Heart left ventricle (tissue), 16 donors: ENCODE data around the gene RIN2. TPM values are rescaled to one million over a fixed set of nuclear protein-coding genes. Genes with fewer than 3 reads are reported as not detected.
A peak's percentile ranks its signal among the peaks of the same experiment; 100 is the strongest.

Source experiments
- ATAC-seq, 4 donors: fragments of 200-7000 bp; cut with Tn5 transposase; one replicate each; pipeline ENCODE4 v1.9.1; 2020 to 2022; ENCODE audit warnings: moderate library complexity in 4 of 4, mild to moderate bottlenecking in 3 of 4, moderate number of reproducible peaks in 1 of 4
- DNase-seq, 5 donors: peaks; one replicate each; pipeline ENCODE4 v3.0.0-alpha.2; 2020
- H3K27ac ChIP-seq, 12 donors: fragments of 200-600 bp; sonication (generic) in 4 of 12; one replicate each; pipeline versions ENCODE4 v1.5.0 to v1.8.0; 2016 to 2022; ENCODE audit warnings: mild to moderate bottlenecking in 2 of 12
- H3K27me3 ChIP-seq, 9 donors: fragments of 200-600 bp; sonication (generic) in 2 of 9; one replicate each; pipeline versions ENCODE4 v1.5.1 to v1.8.0; 2016 to 2022; ENCODE audit warnings: mild to moderate bottlenecking in 3 of 9
- H3K36me3 ChIP-seq, 9 donors: fragments of 200-600 bp; sonication (generic) in 2 of 9; one replicate each; pipeline versions ENCODE4 v1.5.0 to v1.8.0; 2018 to 2022; ENCODE audit warnings: mild to moderate bottlenecking in 2 of 9
- H3K4me1 ChIP-seq, 12 donors: fragments of 200-600 bp; sonication (generic) in 4 of 12; one replicate each; pipeline versions ENCODE4 v1.5.0 to v1.8.0; 2016 to 2022; ENCODE audit warnings: mild to moderate bottlenecking in 3 of 12
- H3K4me3 ChIP-seq, 12 donors: fragments of 200-600 bp; sonication (generic) in 4 of 12; one replicate each; pipeline versions ENCODE4 v1.5.0 to v1.8.0; 2017 to 2022; ENCODE audit warnings: mild to moderate bottlenecking in 9 of 12, moderate library complexity in 4 of 12
- H3K9me3 ChIP-seq, 12 donors: fragments of 200-600 bp; sonication (generic) in 4 of 12; one replicate each; pipeline versions ENCODE4 v1.5.0 to v1.8.0; 2016 to 2022; ENCODE audit warnings: mild to moderate bottlenecking in 1 of 12
- CTCF ChIP-seq, 12 donors: fragments of 200-600 bp; sonication (generic) in 4 of 12; IDR thresholded peaks; one replicate each; pipeline versions ENCODE4 v1.5.0 to v1.8.0; 2018 to 2022; ENCODE audit warnings: antibody characterized with exemption in 12 of 12, mild to moderate bottlenecking in 5 of 12
- POLR2A ChIP-seq, 2 donors: fragments of 450-650 bp; IDR thresholded peaks; one replicate each; pipeline ENCODE4 v1.6.1; 2017; ENCODE audit warnings: antibody characterized with exemption in 2 of 2, mild to moderate bottlenecking in 2 of 2, moderate library complexity in 2 of 2
- WGBS, 4 donors: extraction: QIAGEN DNeasy Blood & Tissue Kit in 2 of 4; methylation state at CpG; one replicate each; pipeline versions ENCODE4 v1.1.5 to v1.1.7; 2013 to 2018; 5-methylcytosine and 5-hydroxymethylcytosine counted together
- intact Hi-C, 10 donors: fragments of 100-400 bp; cut with DNase I; formaldehyde crosslinking; loops; one replicate each; pipeline versions ENCODE4 v1.11.1 to v1.14.2; 2022
- polyA plus RNA-seq, 2 donors: library from polyadenylated mRNA; stranded (reverse); fragments of 200-250 nt; gene quantifications; one replicate each; pipeline ENCODE4 v1.2.3, GENCODE V29; 2013
- total RNA-seq, 9 donors: library from RNA; depleted of rRNA in 2 of 9; stranded (reverse); fragments of >200 nt in 2 of 9; fragmentation: NEBNext Ultra II Directional in 3 of 9; extraction: Animal tissue kit (Norgen Biotek cat#: 25700) in 3 of 9; gene quantifications; one replicate each; pipeline versions ENCODE4 v1.1.0 to v1.2.4, GENCODE V29; 2016 to 2023
- donor health status: ischemic (EF 13 %, LVEDD 7.1; RV severe dilation, severe dysfunction).
- donor health status: healthy with polysubstance abuse.
- donor health status: DM: no; HTN: yes; CAD: no.
- donor health status: DM: no; HTN: no; CAD: no.
- donor health status: ischemic (EF 25% LVEDD 6.9; RV normal size, moderate dysfunction).
- donor health status: ischemic (EF 25% LVEDD 5.7; RV mildly dilated, moderate dysfunction).
- donor health status: healthy.
- donor health status: DM: yes; HTN: yes; CAD: no.
- donor health status: ischemic (EF 35%, LVEDD 5.7; RV mildly dilated, moderate dysfunction).
- donor health status: nonischemic (EF 11% LVEDD 7.7; RV severe dilation, severe dysfunction).
- donor health status: DM: yes; HTN: yes; CAD: no.
- donor health status: PGD.
- donor health status: ischemic (EF 29% LVEDD 5.4; RV normal size, mild dysfunction).
- donor health status: nonischemic (EF 23%, LVEDD 6.1; RV moderate dilation, normal function).

The RIN2 gene
- total and polyA plus RNA-seq, 11 donors: 15.0 to 76.5 (median 56.7) TPM

GRCh38 chr20:19778404-19778803 is 20.3 kb downstream of the RIN2 start:
- TF ChIP-seq POLR2A (IDR thresholded peaks at IDR 0.05) (no peak), CTCF (IDR thresholded peaks at IDR 0.05) (no peak)
- H3K9me3 ChIP-seq: no peaks in the 10 kb centered on the region
- ATAC-seq: peak in 2 of 4 donors; percentile 36 to 52
- 64 to 80% (median 73%) methylated on average over 2 to 3 of the region's 3 CpGs for WGBS, 4 donors
- peaks cover 21 to 83% (median 63%) of the 10 kb centered on the region in 12 donors for H3K4me1 ChIP-seq
- no peaks in the 10 kb centered on the region for H3K27me3 ChIP-seq
- peak in 1 of 5 donors; percentile 38 for DNase-seq
- peak overlapping the region in 11 of 12 donors; percentile 1 to 78 (median 63) for H3K27ac ChIP-seq
- intact Hi-C loops: no loop called here
- H3K4me3 ChIP-seq: no peak overlapping the region
- no peaks in the 10 kb centered on the region for H3K36me3 ChIP-seq

- TF ChIP-seq POLR2A (IDR thresholded peaks at IDR 0.05): no peak
- TF ChIP-seq CTCF (IDR thresholded peaks at IDR 0.05): no peak
- DNase-seq (no peak), ATAC-seq (no peak)
- WGBS, 4 donors: 86 to 92% (median 90%) methylated on average over 5 of the region's 5 CpGs
- intact Hi-C loops: loop anchor here in 6 of 10 donors (5.0 to 10.0 kb wide), 5 partner anchors 85 to 218 kb away; no protein-coding TSS in a partner anchor
- no peak overlapping the region for H3K4me3 ChIP-seq
- no peaks in the 10 kb centered on the region for H3K36me3 ChIP-seq
- no peaks in the 10 kb centered on the region for H3K9me3 ChIP-seq
- peak overlapping the region in 10 of 12 donors; percentile 20 to 78 (median 67) for H3K27ac ChIP-seq
- peaks cover 22 to 83% (median 64%) of the 10 kb centered on the region in 12 donors for H3K4me1 ChIP-seq
- no peaks in the 10 kb centered on the region for H3K27me3 ChIP-seq
Observed at GRCh38 chr20:19779634-19780033, 21.6 kb downstream of the RIN2 start.

- H3K9me3 ChIP-seq: no peaks in the 10 kb centered on the region
- no peak overlapping the region for H3K4me3 ChIP-seq
- H3K36me3 ChIP-seq: no peaks in the 10 kb centered on the region
- DNase-seq (peak in 1 of 5 donors; percentile 40), ATAC-seq (peak; percentile 56 to 69 (median 62))
- TF ChIP-seq CTCF (IDR thresholded peaks at IDR 0.05): no peak
- no peak for TF ChIP-seq POLR2A (IDR thresholded peaks at IDR 0.05)
- H3K27ac ChIP-seq: peak overlapping the region in 11 of 12 donors; percentile 20 to 78 (median 66)
- H3K27me3 ChIP-seq: no peaks in the 10 kb centered on the region
- intact Hi-C loops: loop anchor here in 6 of 10 donors (5.0 to 10.0 kb wide), 5 partner anchors 85 to 217 kb away; no protein-coding TSS in a partner anchor
- WGBS, 4 donors: 48 to 60% (median 55%) methylated on average over 5 of the region's 5 CpGs
- H3K4me1 ChIP-seq: peaks cover 17 to 83% (median 63%) of the 10 kb centered on the region in 12 donors
Observed at GRCh38 chr20:19780261-19780660, 22.2 kb downstream of the RIN2 start.

- H3K36me3 ChIP-seq: no peaks in the 10 kb centered on the region
- H3K27me3 ChIP-seq: no peaks in the 10 kb centered on the region
- no peak for TF ChIP-seq CTCF (IDR thresholded peaks at IDR 0.05)
- TF ChIP-seq POLR2A (IDR thresholded peaks at IDR 0.05): no peak
- intact Hi-C loops: loop anchor here in 6 of 10 donors (5.0 to 10.0 kb wide), 5 partner anchors 86 to 216 kb away; no protein-coding TSS in a partner anchor
- H3K4me1 ChIP-seq: peaks cover 17 to 83% (median 64%) of the 10 kb centered on the region in 12 donors
- DNase-seq (no peak), ATAC-seq (no peak)
- H3K4me3 ChIP-seq: no peak overlapping the region
- peak overlapping the region in 6 of 12 donors; percentile 35 to 78 (median 69) for H3K27ac ChIP-seq
- 93 to 97% (median 95%) methylated on average over 7 of the region's 7 CpGs for WGBS, 4 donors
- no peaks in the 10 kb centered on the region for H3K9me3 ChIP-seq
Observed at GRCh38 chr20:19781235-19781634, 23.2 kb downstream of the RIN2 start.
